ENCODE data around the gene MGMT. TPM values are rescaled to one million over a fixed set of nuclear protein-coding genes. Genes with fewer than 3 reads are reported as not detected.
A peak's percentile ranks its signal among the peaks of the same experiment; 100 is the strongest.

The MGMT gene
- total RNA-seq, 2 donors from 2014 or later = 28.6 to 33.7 TPM

DNA sequence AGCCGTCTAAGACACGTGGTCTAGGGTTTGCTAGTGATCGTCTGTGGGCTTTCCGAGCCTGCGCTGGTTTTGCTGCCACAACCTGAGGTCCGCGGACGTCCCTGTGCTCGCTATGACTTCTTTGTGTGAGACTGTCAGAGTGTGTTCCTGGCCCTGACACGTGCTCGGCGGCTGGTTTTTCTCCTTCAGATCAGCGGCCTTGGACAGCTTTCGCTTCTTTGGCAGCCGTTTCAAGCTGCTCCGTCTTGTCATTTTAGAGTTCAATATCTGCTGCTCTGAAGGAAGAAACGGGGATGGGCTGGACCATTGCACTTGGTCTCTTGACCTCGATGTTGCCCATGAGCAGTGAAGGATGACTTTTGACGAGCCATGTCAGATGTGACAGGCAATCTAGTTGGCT is 147.3 kb downstream of the MGMT start:
- Mint-ChIP-seq H3K9me3 (no peaks in the 10 kb centered on the region), H3K4me1 (peaks cover 10% of the 10 kb centered on the region), H3K27ac (peak overlapping the region; percentile 38), H3K4me3 (no peak overlapping the region), H3K27me3 (ENCODE audit: insufficient read depth) (no peaks in the 10 kb centered on the region), H3K36me3 (ENCODE audit: low read depth) (peaks cover 3% of the 10 kb centered on the region)
- DNase-seq = peak; percentile 38
- H3K4me3 ChIP-seq (ENCODE audit: low read length) = no peak overlapping the region
- H3K9ac ChIP-seq (ENCODE audit: extremely low read depth, low read length, poor library complexity, severe bottlenecking) = no peak overlapping the region
- H3K36me3 ChIP-seq (ENCODE audit: control insufficient read depth, insufficient read depth, low read length) = no peaks in the 10 kb centered on the region
- H3K9me3 ChIP-seq (ENCODE audit: control insufficient read depth, low read length) = no peaks in the 10 kb centered on the region
- no peaks in the 10 kb centered on the region for H3K27me3 ChIP-seq (ENCODE audit: control insufficient read depth, insufficient read depth, low read length, poor library complexity, severe bottlenecking)
- 93 to 94% methylated on average over 14 to 19 of the region's 19 CpGs for WGBS, 2 experiments (ENCODE audit: insufficient coverage in 1 of 2, insufficient read length in 1 of 2)
- no peaks in the 10 kb centered on the region for H3K4me1 ChIP-seq (ENCODE audit: control insufficient read depth, insufficient read depth, low read length)
- TF ChIP-seq, protein P1, sequence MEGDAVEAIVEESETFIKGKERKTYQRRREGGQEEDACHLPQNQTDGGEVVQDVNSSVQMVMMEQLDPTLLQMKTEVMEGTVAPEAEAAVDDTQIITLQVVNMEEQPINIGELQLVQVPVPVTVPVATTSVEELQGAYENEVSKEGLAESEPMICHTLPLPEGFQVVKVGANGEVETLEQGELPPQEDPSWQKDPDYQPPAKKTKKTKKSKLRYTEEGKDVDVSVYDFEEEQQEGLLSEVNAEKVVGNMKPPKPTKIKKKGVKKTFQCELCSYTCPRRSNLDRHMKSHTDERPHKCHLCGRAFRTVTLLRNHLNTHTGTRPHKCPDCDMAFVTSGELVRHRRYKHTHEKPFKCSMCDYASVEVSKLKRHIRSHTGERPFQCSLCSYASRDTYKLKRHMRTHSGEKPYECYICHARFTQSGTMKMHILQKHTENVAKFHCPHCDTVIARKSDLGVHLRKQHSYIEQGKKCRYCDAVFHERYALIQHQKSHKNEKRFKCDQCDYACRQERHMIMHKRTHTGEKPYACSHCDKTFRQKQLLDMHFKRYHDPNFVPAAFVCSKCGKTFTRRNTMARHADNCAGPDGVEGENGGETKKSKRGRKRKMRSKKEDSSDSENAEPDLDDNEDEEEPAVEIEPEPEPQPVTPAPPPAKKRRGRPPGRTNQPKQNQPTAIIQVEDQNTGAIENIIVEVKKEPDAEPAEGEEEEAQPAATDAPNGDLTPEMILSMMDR (conservative IDR thresholded peaks at IDR 0.05) = no peak
- no peak overlapping the region for H3K27ac ChIP-seq (ENCODE audit: low read depth, low read length)

DNA sequence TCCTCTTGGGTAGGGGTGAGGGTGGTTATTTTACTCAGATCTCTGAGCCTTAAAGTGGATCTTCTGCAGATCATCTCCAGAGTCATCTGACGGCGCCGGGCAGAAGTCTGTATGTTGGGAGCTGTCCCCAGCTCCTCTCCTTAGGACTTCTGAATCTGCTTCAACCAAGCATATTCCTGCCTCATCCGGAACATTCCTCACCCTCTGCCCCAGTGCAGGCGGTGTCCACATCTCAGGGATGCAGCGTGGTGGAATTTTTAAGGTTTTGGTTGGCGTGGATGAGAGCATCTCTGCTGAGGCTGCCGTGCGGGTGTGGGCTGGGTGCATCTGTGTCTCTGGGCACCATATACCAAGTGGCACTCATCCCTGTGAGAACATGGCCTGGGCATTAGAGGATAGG is 148.3 kb downstream of the MGMT start:
- no peak for DNase-seq
- WGBS, 2 experiments (ENCODE audit: insufficient coverage in 1 of 2, insufficient read length in 1 of 2) = 92 to 100% methylated on average over 6 to 9 of the region's 9 CpGs
- no peaks in the 10 kb centered on the region for H3K4me1 ChIP-seq (ENCODE audit: control insufficient read depth, insufficient read depth, low read length)
- Mint-ChIP-seq H3K4me1 (peaks cover 7% of the 10 kb centered on the region), H3K9me3 (no peaks in the 10 kb centered on the region), H3K27ac (no peak overlapping the region), H3K4me3 (no peak overlapping the region), H3K36me3 (ENCODE audit: low read depth) (peaks cover 3% of the 10 kb centered on the region), H3K27me3 (ENCODE audit: insufficient read depth) (no peaks in the 10 kb centered on the region)
- H3K9me3 ChIP-seq (ENCODE audit: control insufficient read depth, low read length) = no peaks in the 10 kb centered on the region
- H3K36me3 ChIP-seq (ENCODE audit: control insufficient read depth, insufficient read depth, low read length) = no peaks in the 10 kb centered on the region
- TF ChIP-seq, protein P1 (conservative IDR thresholded peaks at IDR 0.05) = no peak
- H3K4me3 ChIP-seq (ENCODE audit: low read length) = no peak overlapping the region
- no peak overlapping the region for H3K9ac ChIP-seq (ENCODE audit: extremely low read depth, low read length, poor library complexity, severe bottlenecking)
- no peaks in the 10 kb centered on the region for H3K27me3 ChIP-seq (ENCODE audit: control insufficient read depth, insufficient read depth, low read length, poor library complexity, severe bottlenecking)
- H3K27ac ChIP-seq (ENCODE audit: low read depth, low read length) = no peak overlapping the region

DNA sequence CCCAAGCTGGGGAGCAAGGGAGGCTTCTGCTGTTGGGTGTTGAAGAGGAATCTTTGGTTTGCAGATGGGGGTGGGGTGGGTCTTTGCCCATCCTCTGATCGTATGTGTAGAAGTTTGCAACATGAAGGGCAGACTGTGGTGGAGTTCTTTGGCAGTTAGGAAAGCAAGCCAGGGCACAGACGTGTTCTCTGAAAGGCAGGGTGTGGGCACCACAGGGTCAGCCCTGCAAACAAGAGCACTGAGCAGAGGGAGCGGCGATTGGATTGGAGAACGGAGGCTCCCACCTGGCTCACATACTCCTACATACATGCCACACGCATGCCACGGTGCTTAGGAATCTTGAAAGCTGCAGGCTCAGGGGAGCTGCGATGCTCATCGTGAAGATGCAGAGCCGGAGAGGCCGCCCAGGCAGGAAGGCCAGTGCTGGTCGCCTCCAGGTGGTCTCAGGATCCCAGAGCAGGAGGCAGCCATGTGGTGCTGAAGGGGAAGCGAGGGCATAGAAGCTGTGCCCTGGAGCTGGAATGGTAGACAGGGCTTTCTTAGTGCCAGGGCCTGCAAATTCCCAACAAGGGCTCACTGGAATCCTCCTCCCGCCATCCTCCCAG is 149.0 kb downstream of the MGMT start:
- peaks cover 3% of the 10 kb centered on the region for H3K36me3 Mint-ChIP-seq (ENCODE audit: low read depth)
- no peaks in the 10 kb centered on the region for H3K9me3 ChIP-seq (ENCODE audit: control insufficient read depth, low read length)
- WGBS, 2 experiments (ENCODE audit: insufficient coverage in 1 of 2, insufficient read length in 1 of 2) = 94 to 95% methylated on average over 12 to 14 of the region's 14 CpGs
- H3K27me3 Mint-ChIP-seq (ENCODE audit: insufficient read depth) = no peaks in the 10 kb centered on the region
- H3K9me3 Mint-ChIP-seq = no peaks in the 10 kb centered on the region
- H3K27ac ChIP-seq (ENCODE audit: low read depth, low read length) = no peak overlapping the region
- H3K4me3 ChIP-seq (ENCODE audit: low read length) = no peak overlapping the region
- DNase-seq = no peak
- H3K4me1 ChIP-seq (ENCODE audit: control insufficient read depth, insufficient read depth, low read length) = no peaks in the 10 kb centered on the region
- no peaks in the 10 kb centered on the region for H3K36me3 ChIP-seq (ENCODE audit: control insufficient read depth, insufficient read depth, low read length)
- no peak overlapping the region for H3K4me3 Mint-ChIP-seq
- H3K9ac ChIP-seq (ENCODE audit: extremely low read depth, low read length, poor library complexity, severe bottlenecking) = no peak overlapping the region
- H3K27me3 ChIP-seq (ENCODE audit: control insufficient read depth, insufficient read depth, low read length, poor library complexity, severe bottlenecking) = no peaks in the 10 kb centered on the region
- TF ChIP-seq, protein P1 (conservative IDR thresholded peaks at IDR 0.05) = no peak
- H3K27ac Mint-ChIP-seq = no peak overlapping the region
- H3K4me1 Mint-ChIP-seq = peaks cover 7% of the 10 kb centered on the region

Data from endodermal cell (in vitro differentiated cells).